Colonic mucosa (tissue), 4 donors: ENCODE measurements around the gene GRXCR1. TPM values are rescaled to one million over a fixed set of nuclear protein-coding genes. Genes with fewer than 3 reads are reported as not detected.

ENCODE experiments used
- DNase-seq: peaks from one replicate; pipeline ENCODE4 v3.0.0-alpha.2; 2020
- H3K27ac ChIP-seq: fragments of 200-600 bp; one replicate; pipeline ENCODE4 v1.8.0; 2021
- H3K27me3 ChIP-seq: fragments of 200-600 bp; one replicate; pipeline ENCODE4 v1.8.0; 2021
- H3K36me3 ChIP-seq: fragments of 200-600 bp; one replicate; pipeline ENCODE4 v1.8.0; 2021
- H3K4me1 ChIP-seq: fragments of 200-600 bp; one replicate; pipeline ENCODE4 v1.8.0; 2021; ENCODE audit warnings: mild to moderate bottlenecking
- H3K4me3 ChIP-seq: fragments of 200-600 bp; one replicate; pipeline ENCODE4 v1.8.0; 2021
- H3K9ac ChIP-seq, 2 donors: one replicate each; pipeline ENCODE4 v1.7.0; 2013; ENCODE audit warnings: control low read depth in 2 of 2, low read depth in 2 of 2, low read length in 2 of 2
- H3K9me3 ChIP-seq: fragments of 200-600 bp; one replicate; pipeline ENCODE4 v1.8.0; 2021
- CTCF ChIP-seq: fragments of 200-600 bp; IDR thresholded peaks from one replicate; pipeline ENCODE4 v1.8.0; 2022; ENCODE audit warnings: antibody characterized with exemption, mild to moderate bottlenecking
- intact Hi-C: fragments of 100-400 bp; cut with DNase I; formaldehyde crosslinking; loops from one replicate; pipeline ENCODE4 v1.14.1; 2022
- total RNA-seq, 2 donors: library from RNA; stranded (reverse); fragmentation: NEBNext Ultra II Directional in 1 of 2; extraction: Animal tissue kit (Norgen Biotek cat#: 25700) in 1 of 2; gene quantifications; one replicate each; pipeline ENCODE4 v1.2.1, GENCODE V29; 2021
- donor health status: healthy.
- donor health status: DM: no; HTN: no; CAD: no.
- donor health status: DM: no; HTN: no; CAD: no.

Gene GRXCR1
- not detected for total RNA-seq

GRCh38 chr4:42892413-42892812 lies at the start of gene GRXCR1:
Gene GRXCR1 (plus strand): TSS chr4:42892713. CDS start chr4:42893267, 554 bp downstream.
- no peaks in the 10 kb centered on the region for H3K4me1 ChIP-seq
- no peak for DNase-seq
- H3K9me3 ChIP-seq: no peaks in the 10 kb centered on the region
- no peak within 1 kb of the TSS for H3K4me3 ChIP-seq
- H3K27me3 ChIP-seq: no peaks in the 10 kb centered on the region
- intact Hi-C loops: no loop called here
- H3K9ac ChIP-seq: no peak within 1 kb of the TSS
- TF ChIP-seq CTCF: no peak
- no peaks in the 10 kb centered on the region for H3K36me3 ChIP-seq
- H3K27ac ChIP-seq: no peak within 1 kb of the TSS

GRCh38 chr4:42843694-42844093 lies 48.8 kb upstream of the GRXCR1 start:
- Histone ChIP-seq H3K9ac (no peak overlapping the region), H3K4me1 (no peaks in the 10 kb centered on the region), H3K27me3 (no peaks in the 10 kb centered on the region), H3K9me3 (no peaks in the 10 kb centered on the region), H3K36me3 (no peaks in the 10 kb centered on the region), H3K4me3 (no peak overlapping the region), H3K27ac (no peak overlapping the region)
- intact Hi-C loops: no loop called here
- DNase-seq: no peak
- no peak for TF ChIP-seq CTCF

- no peaks in the 10 kb centered on the region for H3K4me1 ChIP-seq
- H3K9me3 ChIP-seq: no peaks in the 10 kb centered on the region
- no peak for DNase-seq
- H3K27ac ChIP-seq: no peak overlapping the region
- H3K27me3 ChIP-seq: no peaks in the 10 kb centered on the region
- H3K4me3 ChIP-seq: no peak overlapping the region
- no peak overlapping the region for H3K9ac ChIP-seq
- intact Hi-C loops: no loop called here
- TF ChIP-seq CTCF: no peak
- H3K36me3 ChIP-seq: no peaks in the 10 kb centered on the region
Measured at GRCh38 chr4:42844422-42845070, 48.0 kb upstream of the GRXCR1 start.

- no peak overlapping the region for H3K9ac ChIP-seq
- no peak for DNase-seq
- no peaks in the 10 kb centered on the region for H3K27me3 ChIP-seq
- TF ChIP-seq CTCF: no peak
- intact Hi-C loops: no loop called here
- H3K9me3 ChIP-seq: no peaks in the 10 kb centered on the region
- no peak overlapping the region for H3K27ac ChIP-seq
- no peaks in the 10 kb centered on the region for H3K36me3 ChIP-seq
- H3K4me1 ChIP-seq: no peaks in the 10 kb centered on the region
- no peak overlapping the region for H3K4me3 ChIP-seq
Measured at GRCh38 chr4:42845586-42845985, 46.9 kb upstream of the GRXCR1 start.

DNA sequence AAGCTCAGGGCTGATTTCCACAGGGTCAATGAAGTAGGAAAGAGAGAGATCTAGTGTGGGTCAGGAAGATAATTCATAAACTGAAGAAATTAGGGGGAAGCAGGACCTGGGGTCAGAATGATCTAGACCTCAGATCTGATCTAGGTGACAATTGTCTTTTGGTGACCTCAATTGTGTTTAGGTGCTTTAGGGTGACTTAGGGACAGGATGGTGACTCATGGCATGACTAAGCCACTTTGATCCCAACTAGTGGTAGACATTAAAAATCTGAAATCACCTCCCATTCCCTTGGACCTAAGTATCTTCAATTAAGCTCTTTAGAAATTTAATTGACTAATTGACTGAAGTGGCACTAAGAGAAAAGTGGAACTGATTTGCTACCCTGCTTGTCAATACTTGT lies 36.7 kb upstream of the GRXCR1 start:
- H3K4me1 ChIP-seq: no peaks in the 10 kb centered on the region
- no peak overlapping the region for H3K9ac ChIP-seq
- DNase-seq: no peak
- H3K36me3 ChIP-seq: no peaks in the 10 kb centered on the region
- H3K9me3 ChIP-seq: no peaks in the 10 kb centered on the region
- no peak for TF ChIP-seq CTCF
- H3K27me3 ChIP-seq: no peaks in the 10 kb centered on the region
- no peak overlapping the region for H3K27ac ChIP-seq
- intact Hi-C loops: no loop called here
- H3K4me3 ChIP-seq: no peak overlapping the region
